ENCODE data around the gene DIPK1A.

DIPK1A gene

GRCh38 chr1:92989936-92990583, 28.8 kb upstream of the DIPK1A start (continued):
- no peak for TF ChIP-seq ZNF529 (tag by site-specific recombination; IDR thresholded peaks at IDR 0.05; ENCODE audit: insufficient replicate concordance)
- no peak for TF ChIP-seq ZNF610 (tag by site-specific recombination; IDR thresholded peaks at IDR 0.05; ENCODE audit: borderline replicate concordance)
- TF ChIP-seq MZF1 (tag by site-specific recombination; IDR thresholded peaks at IDR 0.05; ENCODE audit: borderline replicate concordance): no peak
- TF ChIP-seq SALL2 (tag by site-specific recombination; IDR thresholded peaks at IDR 0.05; ENCODE audit: borderline replicate concordance): no peak
- TF ChIP-seq INSM2 (tag by site-specific recombination; IDR thresholded peaks at IDR 0.05): no peak
- no peak for TF ChIP-seq ZNF214 (tag by site-specific recombination; IDR thresholded peaks at IDR 0.05; ENCODE audit: borderline replicate concordance)
- no peak for TF ChIP-seq ZNF449 (tag by site-specific recombination; IDR thresholded peaks at IDR 0.05)
- no peak for TF ChIP-seq ZNF513 (tag by site-specific recombination; IDR thresholded peaks at IDR 0.05)
- TF ChIP-seq TSHZ1 (tag by site-specific recombination; IDR thresholded peaks at IDR 0.05; ENCODE audit: borderline replicate concordance): no peak
- TF ChIP-seq SETDB1 (IDR thresholded peaks at IDR 0.05; ENCODE audit: insufficient read length, low read length): no peak
- no peak for TF ChIP-seq ZNF677 (tag by site-specific recombination; IDR thresholded peaks at IDR 0.05)
- TF ChIP-seq ZNF248 (tag by site-specific recombination; IDR thresholded peaks at IDR 0.05): no peak
- TF ChIP-seq ZNF558 (tag by site-specific recombination; IDR thresholded peaks at IDR 0.05): no peak

GRCh38 chr1:92989253-92989652, 28.0 kb upstream of the DIPK1A start:
- ChIA-PET CTCF (interaction anchor here (5.4 kb wide), 1 partner anchor 131 kb away, joined by 68 read pairs; no protein-coding TSS in a partner anchor), POLR2A (no interaction called here)
- TF ChIP-seq ZNF239 (tag by site-specific recombination; IDR thresholded peaks at IDR 0.05) (no peak), ZNF157 (tag by site-specific recombination; IDR thresholded peaks at IDR 0.05) (no peak), ZSCAN5A (tag by site-specific recombination; IDR thresholded peaks at IDR 0.05) (no peak), ZNF274 (IDR thresholded peaks at IDR 0.05; ENCODE audit: low read length) (no peak), ZNF274 (tag by site-specific recombination; IDR thresholded peaks at IDR 0.05; ENCODE audit: borderline replicate concordance) (no peak), REPIN1 (tag by site-specific recombination; IDR thresholded peaks at IDR 0.05; ENCODE audit: low read depth) (no peak), ZNF530 (tag by site-specific recombination; IDR thresholded peaks at IDR 0.05; ENCODE audit: low read depth) (no peak), ZNF10 (tag by site-specific recombination; IDR thresholded peaks at IDR 0.05) (no peak), ZNF561 (tag by site-specific recombination; IDR thresholded peaks at IDR 0.05; ENCODE audit: borderline replicate concordance) (no peak), ZNF211 (tag by site-specific recombination; IDR thresholded peaks at IDR 0.05; ENCODE audit: low read depth) (no peak), ZSCAN30 (tag by site-specific recombination; IDR thresholded peaks at IDR 0.05) (no peak), ZNF248 (tag by site-specific recombination; IDR thresholded peaks at IDR 0.05) (no peak), ZNF580 (tag by site-specific recombination; IDR thresholded peaks at IDR 0.05) (no peak), ZNF473 (tag by site-specific recombination; IDR thresholded peaks at IDR 0.05) (no peak)
- no peaks in the 10 kb centered on the region for H3K36me3 ChIP-seq (ENCODE audit: control insufficient read depth in 2 of 2, insufficient read depth in 1 of 2, low read length in 2 of 2)
- no peaks in the 10 kb centered on the region for H3K4me1 ChIP-seq (ENCODE audit: control insufficient read depth, insufficient read depth, low read length)
- no peaks in the 10 kb centered on the region for H3K9me3 ChIP-seq (ENCODE audit: control insufficient read depth, insufficient read depth, low read depth, low read length)
- H3K4me3 ChIP-seq (ENCODE audit: low read depth, low read length): no peak overlapping the region
- no peak overlapping the region for H3K27ac ChIP-seq (ENCODE audit: extremely low read depth, low read depth, low read length)

Data from HEK293 (cell line).